GM12801 (cell line): ENCODE data around the gene DHX36.

Experiments
- CTCF ChIP-seq: IDR thresholded peaks from one replicate; pipeline ENCODE4 v1.5.1; 2011; ENCODE audit warnings: control low read depth; ENCODE audit not compliant: insufficient read length; ENCODE audit errors: extremely low read depth

The DHX36 gene

GRCh38 chr3:154251610-154252009 lies 72.7 kb downstream of the DHX36 start:
- TF ChIP-seq CTCF = no peak

DNA sequence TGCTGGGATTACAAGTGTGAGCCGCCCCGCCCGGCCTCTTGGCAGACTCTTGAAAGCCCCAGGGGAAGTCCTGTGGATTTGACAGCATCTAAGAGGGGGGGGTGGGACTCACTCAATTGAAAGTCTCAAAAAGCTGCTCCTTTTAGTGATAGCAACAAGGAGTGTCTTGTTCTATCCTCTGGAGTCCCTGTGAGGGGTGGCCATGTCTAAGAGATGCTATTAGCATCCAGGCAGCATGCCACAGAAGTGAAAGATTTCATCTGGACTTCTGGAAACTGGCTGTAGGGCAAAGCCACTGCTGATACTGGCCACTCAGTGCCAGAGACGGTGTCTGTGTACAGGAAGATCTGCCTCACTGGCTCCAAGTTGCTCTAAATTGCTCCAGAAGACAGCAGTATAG lies 74.0 kb downstream of the DHX36 start:
- no peak for TF ChIP-seq CTCF

- TF ChIP-seq CTCF = no peak
Measured at GRCh38 chr3:154247806-154248415, 76.4 kb downstream of the DHX36 start.

DNA sequence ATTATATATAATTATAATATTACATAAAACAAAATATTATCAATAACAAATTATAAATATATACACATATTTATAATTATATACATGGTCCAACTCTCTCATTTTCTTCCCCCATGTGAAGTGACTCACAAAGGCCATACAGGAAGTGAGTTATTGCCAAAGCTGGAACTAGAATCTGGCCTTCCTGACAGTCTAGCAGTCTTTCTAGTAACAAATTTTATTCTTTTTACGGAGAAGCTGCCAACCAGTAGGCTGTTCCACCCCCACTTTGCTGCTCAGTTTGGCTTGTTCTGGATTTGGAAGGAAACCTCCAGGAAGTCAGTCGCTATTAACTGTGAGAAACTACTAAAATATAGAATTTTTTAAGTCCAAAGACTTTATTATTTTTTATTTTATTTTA lies 79.6 kb downstream of the DHX36 start:
- no peak for TF ChIP-seq CTCF

DNA sequence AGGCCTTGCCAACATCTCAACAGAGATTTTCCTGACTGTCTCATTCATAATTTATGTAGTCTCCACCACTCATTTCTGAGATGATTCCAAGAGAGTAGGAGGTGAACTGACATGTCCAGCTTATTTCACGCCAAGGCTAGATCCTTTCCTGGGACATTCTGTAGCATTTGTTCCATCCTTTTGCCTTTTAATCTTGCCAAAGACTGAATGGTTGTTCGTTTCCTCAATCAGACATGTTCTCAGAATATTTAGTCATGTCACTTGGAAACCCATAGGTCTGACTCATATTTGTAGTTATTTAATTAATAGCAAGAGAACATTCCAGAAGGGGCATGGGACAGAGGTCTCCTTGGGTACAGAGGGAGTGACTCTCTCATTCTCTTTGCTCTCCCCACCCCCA lies 80.9 kb downstream of the DHX36 start:
- TF ChIP-seq CTCF = no peak

- TF ChIP-seq CTCF = no peak
Measured at GRCh38 chr3:154242766-154243165, 81.5 kb downstream of the DHX36 start.

- TF ChIP-seq CTCF = no peak
Measured at GRCh38 chr3:154241496-154241895, 82.8 kb downstream of the DHX36 start.

DNA sequence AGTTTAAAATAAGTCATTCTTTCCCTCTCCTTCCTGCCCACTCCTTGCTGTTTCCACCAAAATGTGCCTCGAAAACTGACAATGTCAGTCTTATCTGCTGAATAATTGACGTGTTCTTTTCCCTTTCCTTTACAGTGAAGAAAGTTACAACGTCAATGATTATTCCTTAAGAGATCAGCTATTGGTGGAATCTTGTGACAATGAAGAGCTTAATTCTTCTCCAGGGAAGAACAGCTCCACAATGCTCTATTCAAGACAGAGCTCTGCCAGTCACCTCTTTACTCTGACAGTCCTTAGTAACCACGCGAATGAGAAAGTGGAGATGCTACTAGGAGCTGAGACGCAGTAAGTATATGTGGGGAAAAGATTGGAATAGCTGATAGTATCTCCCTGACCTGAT lies 84.1 kb downstream of the DHX36 start:
- TF ChIP-seq CTCF = no peak
